Progenitor cell of endocrine pancreas (in vitro differentiated cells): ENCODE results near the gene ADGRF1. TPM values are rescaled to one million over a fixed set of nuclear protein-coding genes. Genes with fewer than 3 reads are reported as not detected.
A peak's percentile ranks its signal among the peaks of the same experiment; 100 is the strongest.

Experiments
- DNase-seq: peaks from one replicate; pipeline ENCODE4 v3.0.0; 2021; ENCODE audit warnings: low spot score; ENCODE audit not compliant: unreplicated experiment
- H3K27ac Mint-ChIP-seq: 2 replicates; pipeline ENCODE4 v1.8.0; 2021; ENCODE audit warnings: mild to moderate bottlenecking, moderate library complexity, mixed read lengths
- H3K27me3 Mint-ChIP-seq: 2 replicates; pipeline ENCODE4 v1.8.0; 2021; ENCODE audit warnings: mixed read lengths
- H3K36me3 Mint-ChIP-seq: 2 replicates; pipeline ENCODE4 v1.8.0; 2022; ENCODE audit warnings: mixed read lengths; ENCODE audit not compliant: insufficient read depth
- H3K4me1 Mint-ChIP-seq: 2 replicates; pipeline ENCODE4 v1.8.0; 2021; ENCODE audit warnings: low read depth, mixed read lengths
- H3K4me3 Mint-ChIP-seq: 2 replicates; pipeline ENCODE4 v1.8.0; 2021; ENCODE audit warnings: low read depth, mild to moderate bottlenecking, moderate library complexity, mixed read lengths
- H3K9me3 Mint-ChIP-seq: 2 replicates; pipeline ENCODE4 v1.8.0; 2021; ENCODE audit warnings: low read depth, mixed read lengths
- CTCF ChIP-seq: fragments of 200-600 bp; sonication (generic); IDR thresholded peaks from one replicate; pipeline ENCODE4 v1.5.0; 2021; ENCODE audit warnings: antibody characterized with exemption, mild to moderate bottlenecking; ENCODE audit not compliant: unreplicated experiment
- total RNA-seq: library from RNA; stranded (reverse); gene quantifications from 2 replicates; pipeline ENCODE4 v1.2.1, GENCODE V29; 2021

The ADGRF1 gene
- total RNA-seq, 1 donor from 2014 or later = 0.12 TPM

- no peaks in the 10 kb centered on the region for H3K36me3 Mint-ChIP-seq
- DNase-seq = no peak
- no peaks in the 10 kb centered on the region for H3K27me3 Mint-ChIP-seq
- H3K27ac Mint-ChIP-seq = no peak overlapping the region
- no peak for TF ChIP-seq CTCF
- no peaks in the 10 kb centered on the region for H3K9me3 Mint-ChIP-seq
- no peak overlapping the region for H3K4me3 Mint-ChIP-seq
- peaks cover 5% of the 10 kb centered on the region for H3K4me1 Mint-ChIP-seq
Observed at GRCh38 chr6:47083586-47084047, 41.5 kb upstream of the ADGRF1 start.

- no peak for DNase-seq
- H3K27ac Mint-ChIP-seq = no peak overlapping the region
Observed at GRCh38 chr6:47080083-47080596, 38.0 kb upstream of the ADGRF1 start.

GRCh38 chr6:47079638-47080037 lies 37.5 kb upstream of the ADGRF1 start:
- Mint-ChIP-seq H3K27ac (no peak overlapping the region), H3K36me3 (no peaks in the 10 kb centered on the region), H3K9me3 (no peaks in the 10 kb centered on the region), H3K27me3 (peaks cover 3% of the 10 kb centered on the region), H3K4me1 (peaks cover 16% of the 10 kb centered on the region), H3K4me3 (no peak overlapping the region)
- peak; percentile 14 for TF ChIP-seq CTCF
- DNase-seq = no peak

More at GRCh38 chr6:47080083-47080596, 38.0 kb upstream of the ADGRF1 start:
- Mint-ChIP-seq H3K27me3 (peaks cover 1% of the 10 kb centered on the region), H3K4me3 (no peak overlapping the region), H3K36me3 (no peaks in the 10 kb centered on the region), H3K4me1 (peaks cover 16% of the 10 kb centered on the region), H3K9me3 (no peaks in the 10 kb centered on the region)
- TF ChIP-seq CTCF = no peak

GRCh38 chr6:47078991-47079390 lies 36.9 kb upstream of the ADGRF1 start:
- H3K4me3 Mint-ChIP-seq = no peak overlapping the region
- H3K4me1 Mint-ChIP-seq = peaks cover 16% of the 10 kb centered on the region
- H3K36me3 Mint-ChIP-seq = no peaks in the 10 kb centered on the region
- no peaks in the 10 kb centered on the region for H3K9me3 Mint-ChIP-seq
- no peak for TF ChIP-seq CTCF
- H3K27me3 Mint-ChIP-seq = peaks cover 3% of the 10 kb centered on the region
- H3K27ac Mint-ChIP-seq = no peak overlapping the region
- DNase-seq = no peak

- TF ChIP-seq CTCF = no peak
- Mint-ChIP-seq H3K4me1 (peaks cover 11% of the 10 kb centered on the region), H3K9me3 (no peaks in the 10 kb centered on the region), H3K27ac (no peak overlapping the region), H3K27me3 (peaks cover 3% of the 10 kb centered on the region), H3K4me3 (no peak overlapping the region), H3K36me3 (no peaks in the 10 kb centered on the region)
- no peak for DNase-seq
Observed at GRCh38 chr6:47076422-47077344, 34.6 kb upstream of the ADGRF1 start.
